Transverse colon (tissue), 3 donors: ENCODE measurements around the gene OAF.

Source experiments
- POLR2A ChIP-seq: fragments of 450-650 bp; IDR thresholded peaks from one replicate; pipeline ENCODE4 v1.6.1; 2016; ENCODE audit warnings: antibody characterized with exemption, mild to moderate bottlenecking, moderate library complexity
- TF ChIP-seq, protein P1 (sequence below), 5 experiments: fragments of 200-600 bp in 3 of 5; fragments of 450-650 bp in 2 of 5; sonication (generic) in 3 of 5; IDR thresholded peaks; 1 replicate in 2 of 5; 2 replicates in 3 of 5; pipeline ENCODE4 v1.5.1; 2016 to 2017; ENCODE audit warnings: antibody characterized with exemption in 5 of 5, inconsistent platforms in 3 of 5, mild to moderate bottlenecking in 2 of 5, moderate library complexity in 1 of 5

DNA sequence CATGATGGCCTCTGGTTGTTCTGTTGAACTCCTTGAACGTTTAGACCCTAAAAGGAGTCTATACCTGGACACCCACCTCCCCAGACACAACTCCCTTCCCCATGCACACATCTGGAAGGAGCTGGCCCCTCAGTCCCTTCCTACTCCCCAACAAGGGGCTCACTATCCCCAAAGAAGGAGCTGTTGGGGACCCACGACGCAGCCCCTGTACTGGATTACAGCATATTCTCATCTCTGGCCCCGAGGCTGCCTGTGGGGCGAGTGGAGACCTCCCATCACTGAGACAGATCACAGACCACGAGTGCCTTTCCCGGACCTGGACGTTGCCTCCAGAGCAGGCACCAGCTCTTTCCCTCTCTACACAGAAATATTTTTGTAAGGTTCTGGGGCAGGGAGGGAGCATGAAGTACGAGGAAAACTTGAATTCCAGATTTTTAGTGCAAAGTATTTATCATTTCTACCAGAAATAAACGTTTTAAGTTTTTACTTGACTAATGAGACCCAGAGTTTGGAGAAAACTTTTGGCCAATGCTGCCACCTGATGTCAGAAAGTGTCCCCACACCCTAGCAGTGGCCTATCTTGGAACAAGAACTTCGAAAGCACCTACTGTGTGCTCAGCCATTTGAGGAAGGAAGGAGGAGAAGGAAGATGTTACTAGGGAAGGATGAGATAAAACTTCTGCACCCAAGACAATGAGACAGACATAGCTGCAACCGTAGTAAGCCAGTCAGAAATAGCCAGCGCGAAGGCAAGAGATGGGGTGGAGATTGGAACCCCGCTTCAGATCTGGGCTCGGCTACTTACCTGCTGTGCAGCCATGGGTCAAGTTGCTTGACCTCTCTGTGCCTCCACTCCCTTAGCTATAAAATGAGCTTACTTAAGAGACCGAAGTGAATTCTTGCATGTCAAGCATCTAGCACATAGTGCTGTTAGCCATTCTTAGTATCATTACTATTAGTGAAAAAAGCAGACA, 18.9 kb downstream of the OAF start:
- TF ChIP-seq, protein P1, sequence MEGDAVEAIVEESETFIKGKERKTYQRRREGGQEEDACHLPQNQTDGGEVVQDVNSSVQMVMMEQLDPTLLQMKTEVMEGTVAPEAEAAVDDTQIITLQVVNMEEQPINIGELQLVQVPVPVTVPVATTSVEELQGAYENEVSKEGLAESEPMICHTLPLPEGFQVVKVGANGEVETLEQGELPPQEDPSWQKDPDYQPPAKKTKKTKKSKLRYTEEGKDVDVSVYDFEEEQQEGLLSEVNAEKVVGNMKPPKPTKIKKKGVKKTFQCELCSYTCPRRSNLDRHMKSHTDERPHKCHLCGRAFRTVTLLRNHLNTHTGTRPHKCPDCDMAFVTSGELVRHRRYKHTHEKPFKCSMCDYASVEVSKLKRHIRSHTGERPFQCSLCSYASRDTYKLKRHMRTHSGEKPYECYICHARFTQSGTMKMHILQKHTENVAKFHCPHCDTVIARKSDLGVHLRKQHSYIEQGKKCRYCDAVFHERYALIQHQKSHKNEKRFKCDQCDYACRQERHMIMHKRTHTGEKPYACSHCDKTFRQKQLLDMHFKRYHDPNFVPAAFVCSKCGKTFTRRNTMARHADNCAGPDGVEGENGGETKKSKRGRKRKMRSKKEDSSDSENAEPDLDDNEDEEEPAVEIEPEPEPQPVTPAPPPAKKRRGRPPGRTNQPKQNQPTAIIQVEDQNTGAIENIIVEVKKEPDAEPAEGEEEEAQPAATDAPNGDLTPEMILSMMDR (IDR thresholded peaks at IDR 0.05): peak; percentile 54 to 69 (median 64)
- TF ChIP-seq POLR2A: no peak
